ENCODE measurements around the gene EIF2S1.
"Not testable (repeated sequence)": the region's sequence is repeated elsewhere in the genome, so short reads cannot be mapped to it uniquely, and the experiment has no call there.

EIF2S1 gene

GRCh38 chr14:67359775-67360469 lies at the start of gene EIF2S1, which contains the start of gene ATP6V1D:
EIF2S1 (plus strand) TSS chr14:67360328; CDS start chr14:67364768, 4,440 bp downstream.
ATP6V1D (minus strand) TSS chr14:67359804; CDS start chr14:67359698, 106 bp downstream.
- peak; percentile 96 for DNase-seq (ENCODE audit: low spot score)

- DNase-seq (ENCODE audit: low spot score) = no peak
These were observed 48.3 kb upstream of the EIF2S1 start for GRCh38 chr14:67311868-67312267.

GRCh38 chr14:67313153-67313552 lies 47.0 kb upstream of the EIF2S1 start:
- no peak for DNase-seq (ENCODE audit: low spot score)

GRCh38 chr14:67317822-67318221 lies 42.3 kb upstream of the EIF2S1 start:
- no peak for DNase-seq (ENCODE audit: low spot score)

GRCh38 chr14:67319142-67319541 lies 41.0 kb upstream of the EIF2S1 start:
- no peak for DNase-seq (ENCODE audit: low spot score)

- DNase-seq (ENCODE audit: low spot score) = not testable (repeated sequence)
These were observed 30.5 kb upstream of the EIF2S1 start for GRCh38 chr14:67329666-67330065.

- no peak for DNase-seq (ENCODE audit: low spot score)
These were observed 28.6 kb upstream of the EIF2S1 start for GRCh38 chr14:67331368-67332125.

GRCh38 chr14:67332468-67332867 lies 27.7 kb upstream of the EIF2S1 start:
- DNase-seq (ENCODE audit: low spot score) = no peak

- DNase-seq (ENCODE audit: low spot score) = no peak
These were observed 24.3 kb upstream of the EIF2S1 start for GRCh38 chr14:67335781-67336180.

GRCh38 chr14:67341231-67341630 lies 18.9 kb upstream of the EIF2S1 start:
- DNase-seq (ENCODE audit: low spot score) = not testable (repeated sequence)

- DNase-seq (ENCODE audit: low spot score) = no peak
These were observed 16.4 kb upstream of the EIF2S1 start for GRCh38 chr14:67343601-67344230.

GRCh38 chr14:67345583-67345982 lies 14.5 kb upstream of the EIF2S1 start:
- DNase-seq (ENCODE audit: low spot score) = no peak

GRCh38 chr14:67352055-67352454 lies 8.1 kb upstream of the EIF2S1 start:
- DNase-seq (ENCODE audit: low spot score) = no peak

GRCh38 chr14:67357186-67357968 lies 2.8 kb upstream of the EIF2S1 start:
- DNase-seq (ENCODE audit: low spot score) = no peak

GRCh38 chr14:67357969-67358354 lies 2.2 kb upstream of the EIF2S1 start:
- peak; percentile 17 for DNase-seq (ENCODE audit: low spot score)

GRCh38 chr14:67358924-67359774 lies 979 bp upstream of the EIF2S1 start:
- DNase-seq (ENCODE audit: low spot score) = peak; percentile 37

- DNase-seq (ENCODE audit: low spot score) = no peak
These were observed 510 bp downstream of the EIF2S1 start for GRCh38 chr14:67360470-67361206.

GRCh38 chr14:67365476-67365875 lies 5.3 kb downstream of the EIF2S1 start:
- no peak for DNase-seq (ENCODE audit: low spot score)

- no peak for DNase-seq (ENCODE audit: low spot score)
These were observed 10.7 kb downstream of the EIF2S1 start for GRCh38 chr14:67370830-67371229.

Data from hepatic stellate cell (primary cell).